C4-2B (cell line): ENCODE data around the gene FAF1.

ENCODE experiments used
- ZFX ChIP-seq: fragments of 450-650 bp; IDR thresholded peaks from 2 replicates; pipeline ENCODE4 v1.6.1; 2017
- TF ChIP-seq, protein P1 (sequence below): fragments of 450-650 bp; conservative IDR thresholded peaks from 2 replicates; pipeline ENCODE4 v1.5.1; 2017; ENCODE audit warnings: mild to moderate bottlenecking

DNA sequence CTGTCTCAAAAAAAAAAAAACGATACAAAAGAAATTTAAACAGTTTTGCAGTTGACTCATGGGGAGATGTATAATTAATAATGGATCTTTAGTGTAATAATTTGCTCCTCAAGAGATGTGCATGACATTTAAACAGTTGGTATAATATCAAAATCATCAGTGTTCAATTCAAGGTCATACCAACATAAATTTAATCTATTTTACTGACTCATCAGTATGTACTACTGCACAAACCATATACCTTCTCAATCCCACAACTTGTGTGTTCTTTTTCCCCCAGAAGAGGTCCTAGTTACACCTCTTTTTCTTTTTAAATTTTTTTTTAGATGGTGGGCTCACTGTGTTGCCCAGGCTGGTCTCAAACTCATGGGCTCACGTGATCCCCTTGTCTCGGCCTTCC lies 33.6 kb upstream of the FAF1 start:
- TF ChIP-seq, protein P1, sequence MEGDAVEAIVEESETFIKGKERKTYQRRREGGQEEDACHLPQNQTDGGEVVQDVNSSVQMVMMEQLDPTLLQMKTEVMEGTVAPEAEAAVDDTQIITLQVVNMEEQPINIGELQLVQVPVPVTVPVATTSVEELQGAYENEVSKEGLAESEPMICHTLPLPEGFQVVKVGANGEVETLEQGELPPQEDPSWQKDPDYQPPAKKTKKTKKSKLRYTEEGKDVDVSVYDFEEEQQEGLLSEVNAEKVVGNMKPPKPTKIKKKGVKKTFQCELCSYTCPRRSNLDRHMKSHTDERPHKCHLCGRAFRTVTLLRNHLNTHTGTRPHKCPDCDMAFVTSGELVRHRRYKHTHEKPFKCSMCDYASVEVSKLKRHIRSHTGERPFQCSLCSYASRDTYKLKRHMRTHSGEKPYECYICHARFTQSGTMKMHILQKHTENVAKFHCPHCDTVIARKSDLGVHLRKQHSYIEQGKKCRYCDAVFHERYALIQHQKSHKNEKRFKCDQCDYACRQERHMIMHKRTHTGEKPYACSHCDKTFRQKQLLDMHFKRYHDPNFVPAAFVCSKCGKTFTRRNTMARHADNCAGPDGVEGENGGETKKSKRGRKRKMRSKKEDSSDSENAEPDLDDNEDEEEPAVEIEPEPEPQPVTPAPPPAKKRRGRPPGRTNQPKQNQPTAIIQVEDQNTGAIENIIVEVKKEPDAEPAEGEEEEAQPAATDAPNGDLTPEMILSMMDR: no peak
- no peak for TF ChIP-seq ZFX
